DMS153 treated with DMSO at 0.1 percent for 48 hours (cell line): ENCODE data around the gene PARD3B.

Experiments
- DNase-seq: peaks from one replicate; lab custom pipeline; 2025; ENCODE audit not compliant: unreplicated experiment; lab: John Stamatoyannopoulos, UW

PARD3B gene

DNA sequence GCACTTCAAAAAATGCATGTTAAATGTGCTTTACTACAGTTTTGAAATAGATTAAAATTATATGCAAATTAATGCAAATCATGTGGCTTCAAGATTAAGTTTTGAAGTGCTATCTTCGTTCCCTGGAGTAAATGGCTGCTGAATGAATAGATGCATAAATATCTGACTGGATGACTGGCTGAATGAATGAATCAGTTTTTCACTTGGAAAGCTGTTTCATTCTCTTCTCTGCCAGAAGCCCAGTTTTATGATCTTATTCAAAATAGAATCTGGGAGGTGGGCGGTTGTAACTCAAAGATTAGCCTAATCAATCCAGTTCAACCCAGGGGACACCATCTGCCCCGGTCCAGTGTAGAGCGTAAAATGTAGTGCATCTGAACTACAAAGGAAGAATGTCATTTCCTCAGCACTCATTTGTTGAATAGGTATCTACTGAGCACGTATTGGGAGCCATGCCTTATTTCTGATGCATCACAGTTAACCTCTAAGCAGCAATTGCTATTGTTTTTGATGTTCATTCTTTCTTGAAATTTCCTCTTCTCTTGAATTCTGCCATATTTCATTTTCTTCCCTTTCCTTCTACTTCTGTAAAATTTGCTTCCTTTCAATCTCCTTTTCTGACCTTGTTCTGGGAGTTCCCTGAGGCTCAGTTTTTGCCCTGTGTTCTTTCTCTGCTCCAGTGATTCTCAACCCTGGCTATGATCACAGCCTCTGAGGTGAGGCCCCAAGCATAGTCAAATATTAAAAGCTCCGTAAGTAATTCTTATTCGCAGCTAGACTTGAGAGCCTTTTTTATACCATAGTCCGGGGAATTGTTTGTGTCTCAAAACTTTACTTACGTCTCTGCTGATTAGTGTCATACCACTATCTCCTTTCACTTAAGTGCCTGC lies 282.7 kb downstream of the PARD3B start:
- DNase-seq, result no peak

DNA sequence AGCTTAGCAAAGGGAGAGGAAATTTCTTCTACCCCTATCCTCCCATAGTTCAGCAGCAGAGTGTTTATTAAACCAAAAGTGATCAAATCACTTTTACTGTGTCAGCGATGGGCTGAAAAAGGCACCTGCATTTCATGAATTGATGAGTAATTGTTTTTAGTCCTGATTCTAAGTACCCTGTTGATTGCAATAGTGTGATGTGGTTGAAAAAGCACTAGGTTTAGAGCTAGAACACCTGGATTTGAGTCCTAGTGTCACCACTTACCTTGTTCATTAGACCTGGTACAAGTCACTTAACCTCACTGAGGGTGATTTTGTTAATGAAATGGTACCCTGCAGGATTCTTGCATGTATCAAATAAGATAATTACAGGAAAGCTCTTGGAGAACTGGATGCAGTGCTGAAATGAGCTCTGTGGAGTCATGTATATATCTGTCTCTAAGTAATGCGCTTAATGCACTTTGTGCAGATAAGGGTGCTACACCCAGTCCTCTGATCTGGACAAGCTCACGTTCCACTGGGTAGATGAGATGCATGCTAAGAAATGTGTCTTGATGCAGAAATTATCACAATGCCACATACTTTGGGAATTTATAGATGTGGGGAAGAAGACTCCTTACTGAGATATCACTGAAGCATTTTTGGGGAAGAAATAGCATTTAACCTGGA lies 289.6 kb downstream of the PARD3B start:
- DNase-seq, result no peak

DNA sequence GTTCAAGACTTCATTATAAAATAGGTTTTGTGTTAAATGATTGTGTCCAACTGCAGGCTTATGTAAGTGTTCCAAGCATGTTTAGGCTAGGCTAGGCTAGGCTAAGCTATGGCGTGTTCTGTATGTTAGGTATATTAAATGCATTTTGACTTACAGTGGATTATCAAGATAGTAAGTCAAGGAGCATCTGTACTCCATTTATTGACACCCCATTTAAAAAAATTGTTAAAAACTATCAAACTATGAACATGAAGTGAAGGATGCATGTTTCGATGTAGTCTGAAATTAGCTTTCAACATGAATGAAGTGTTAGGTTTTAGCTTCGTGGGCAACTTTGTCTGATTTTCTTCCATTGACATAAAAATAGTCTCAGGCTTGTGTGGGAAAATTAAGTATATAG lies 290.5 kb downstream of the PARD3B start:
- no peak for DNase-seq

DNA sequence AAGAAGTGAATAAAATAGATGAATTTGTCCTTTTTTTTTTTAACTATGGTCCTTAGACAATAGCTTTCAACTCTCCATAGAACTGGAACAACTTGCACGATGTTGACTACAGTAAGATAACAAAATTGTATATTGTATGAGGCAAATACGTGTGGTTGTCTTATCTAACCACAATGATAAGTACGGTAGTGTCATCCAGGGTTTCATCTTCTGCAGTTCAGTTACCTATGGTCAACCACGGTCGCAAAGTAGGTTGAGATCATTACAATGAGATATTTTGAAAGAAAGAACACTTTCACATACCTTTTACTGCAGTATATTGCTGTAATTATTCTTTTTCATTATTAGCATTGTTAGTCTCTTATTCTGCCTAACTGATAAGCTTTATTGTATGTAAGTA lies 295.2 kb downstream of the PARD3B start:
- DNase-seq, result no peak

DNA sequence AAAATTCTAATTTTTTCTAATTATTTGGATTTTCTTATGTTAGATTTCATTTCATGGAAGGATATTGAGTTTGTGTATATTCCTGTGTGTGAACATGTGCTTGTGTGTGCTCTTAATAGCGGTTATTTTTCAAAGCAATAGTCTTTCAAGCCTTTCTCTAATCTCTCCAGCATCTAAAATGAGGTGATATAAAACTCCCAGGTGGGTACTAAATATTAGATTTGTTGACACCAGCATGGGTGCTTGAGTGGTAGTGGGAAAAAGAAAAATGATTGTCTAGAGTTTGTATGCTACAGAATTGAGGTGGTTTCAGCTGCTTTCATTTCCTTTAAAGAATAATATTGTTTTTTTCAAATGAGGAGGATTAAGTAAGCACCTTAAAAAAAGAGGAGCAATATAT lies 296.8 kb downstream of the PARD3B start:
- no peak for DNase-seq

DNA sequence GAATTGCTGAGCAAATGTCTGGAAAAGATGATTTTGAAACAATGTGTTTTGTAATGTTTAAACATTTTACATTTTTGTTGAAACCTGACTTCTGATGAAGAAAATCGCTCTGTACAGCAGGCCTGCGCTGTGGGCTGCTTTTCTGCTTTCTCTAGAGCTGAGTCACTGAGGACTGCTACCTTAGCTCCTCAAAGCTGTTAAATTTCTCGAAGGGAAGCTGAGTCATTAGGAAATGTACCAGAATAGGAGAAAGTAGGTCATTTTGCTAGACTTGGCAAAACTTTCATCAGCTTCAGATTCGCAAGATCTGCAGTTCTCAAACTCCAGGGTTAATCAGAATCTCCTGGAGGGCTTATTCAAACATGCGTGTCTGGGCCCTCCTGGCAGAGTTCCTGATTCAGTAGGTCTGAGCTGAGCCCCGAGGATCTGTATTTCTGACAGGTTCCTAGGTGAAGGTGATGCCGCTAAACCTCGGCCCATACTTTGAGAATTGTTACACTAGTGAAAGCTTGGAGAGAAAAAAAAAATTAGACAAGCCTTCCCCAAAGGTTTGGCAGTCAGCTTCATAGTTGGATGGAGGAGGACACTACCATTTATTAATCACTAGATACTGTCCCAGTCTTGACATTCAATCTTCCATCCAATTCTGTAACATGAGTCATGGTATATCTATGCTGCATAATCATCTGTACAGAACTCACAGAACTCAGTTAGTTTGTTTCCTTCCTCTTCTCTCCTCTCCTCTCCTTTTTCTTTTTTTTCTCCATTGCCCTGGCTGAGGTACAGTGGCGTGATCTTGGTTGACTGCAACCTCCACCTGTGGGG lies 297.6 kb downstream of the PARD3B start:
- DNase-seq, result no peak

DNA sequence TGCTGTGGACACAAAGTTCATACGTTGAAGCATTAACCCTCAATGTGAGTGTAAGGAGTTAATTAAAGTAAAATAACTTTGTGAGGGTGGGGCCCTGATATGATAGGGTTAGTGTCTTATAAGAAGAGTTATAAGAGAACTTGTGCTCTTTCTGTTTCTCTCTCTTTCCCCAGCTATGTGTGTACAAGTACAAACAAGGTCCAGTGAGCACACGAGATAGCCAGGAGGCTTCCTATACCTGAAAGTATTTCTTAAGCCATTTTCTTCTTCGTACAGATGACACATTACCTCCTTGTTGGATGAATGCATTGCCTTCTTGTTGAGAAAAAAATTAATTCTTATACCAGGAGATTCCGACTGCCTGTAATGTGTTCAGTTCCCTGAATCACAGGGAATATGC lies 301.2 kb downstream of the PARD3B start:
- no peak for DNase-seq

DNA sequence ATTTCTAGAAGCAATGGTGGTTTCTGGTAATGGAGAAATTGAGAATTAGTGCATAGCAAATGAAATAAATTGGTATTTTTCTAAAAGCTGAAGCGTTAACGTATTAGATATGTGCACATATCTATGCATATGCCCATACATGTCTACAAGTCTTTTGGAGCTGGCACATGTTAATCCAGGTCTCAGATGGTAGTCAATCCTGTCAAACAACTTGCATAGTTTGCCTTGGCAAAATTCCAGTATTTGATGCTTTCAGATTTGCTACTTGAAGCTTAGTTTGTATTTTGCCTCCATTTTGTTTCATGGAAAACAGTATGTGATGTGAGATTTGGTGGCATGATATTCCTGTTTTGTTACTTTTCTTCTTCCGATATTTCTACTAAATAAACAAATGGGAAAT lies 304.6 kb downstream of the PARD3B start:
- peak; percentile 48 for DNase-seq

DNA sequence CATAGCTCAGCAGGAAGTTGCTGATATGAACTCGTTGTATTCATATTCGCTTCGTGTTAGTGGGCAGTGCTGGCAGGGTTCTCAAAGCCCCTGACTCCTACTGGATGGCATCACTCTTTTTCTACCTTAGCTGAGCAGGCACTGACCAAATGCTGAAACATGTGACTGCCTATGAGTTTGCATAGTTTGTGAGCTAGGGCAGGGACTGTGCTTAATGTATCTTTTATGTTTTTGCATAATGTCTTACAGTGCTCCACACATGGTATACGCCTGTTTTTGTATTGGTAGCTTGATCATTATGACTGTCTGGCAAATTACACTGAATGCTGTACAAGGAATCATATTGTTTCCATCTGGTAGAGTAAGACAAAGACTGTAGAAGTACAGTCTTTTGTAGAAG lies 305.3 kb downstream of the PARD3B start:
- DNase-seq, result no peak

DNA sequence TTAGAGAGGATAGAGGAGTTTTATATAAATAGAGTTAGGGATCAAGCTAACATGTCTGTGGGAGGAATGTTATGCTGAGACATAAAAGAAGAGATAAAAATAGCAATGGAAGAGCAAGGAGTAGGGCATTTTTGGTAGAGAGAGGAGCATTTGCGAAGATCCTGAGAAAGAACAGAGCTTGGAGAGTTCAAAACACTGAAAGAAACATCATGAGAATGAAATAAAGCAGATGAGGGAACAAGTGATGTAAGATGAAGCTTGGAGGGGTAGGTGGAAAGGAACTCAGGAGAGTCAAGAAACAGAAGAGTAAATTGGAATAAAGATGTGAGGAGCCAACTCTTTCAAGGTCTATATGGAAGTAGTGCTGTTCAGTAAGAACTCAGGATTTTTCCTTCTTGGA lies 308.6 kb downstream of the PARD3B start:
- no peak for DNase-seq

DNA sequence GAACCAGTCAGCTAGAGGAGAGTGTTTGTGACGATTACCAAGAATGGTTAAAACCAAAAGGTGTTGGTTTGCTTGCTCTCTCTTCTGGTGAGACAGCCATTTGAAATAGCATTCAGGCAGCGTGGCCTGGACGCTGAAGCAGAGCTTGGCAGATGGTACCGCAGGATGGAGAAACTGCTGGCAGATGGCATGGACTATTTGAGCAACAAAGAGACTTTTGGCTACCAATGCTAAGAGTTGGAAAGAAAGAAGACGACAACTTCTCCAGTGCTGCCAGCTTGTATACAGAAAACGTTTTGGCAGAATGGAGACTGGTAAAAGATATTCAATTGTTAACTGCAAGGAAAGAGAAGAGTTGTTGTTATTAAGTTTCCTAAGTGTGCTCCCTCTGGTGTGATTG lies 315.0 kb downstream of the PARD3B start:
- no peak for DNase-seq

DNA sequence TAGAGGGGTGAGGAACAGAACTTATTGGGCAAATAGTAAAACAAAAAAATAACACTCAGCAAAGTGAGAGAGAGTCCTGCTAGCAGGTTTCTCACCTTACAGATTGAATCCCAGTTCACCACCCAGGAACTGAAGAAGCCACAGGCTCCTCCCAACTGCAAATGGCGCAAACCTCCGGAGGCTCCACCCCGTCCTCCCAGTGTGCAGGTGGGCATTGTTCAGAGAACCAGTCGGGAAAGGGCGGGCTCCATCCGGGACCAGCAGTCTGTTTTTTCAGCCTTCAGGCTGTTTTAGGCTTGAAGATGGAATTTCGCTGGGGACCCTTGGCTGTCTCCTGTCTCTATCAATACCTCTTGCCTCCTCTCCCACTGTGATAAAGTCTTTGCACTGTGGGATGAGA lies 317.5 kb downstream of the PARD3B start:
- no peak for DNase-seq

DNA sequence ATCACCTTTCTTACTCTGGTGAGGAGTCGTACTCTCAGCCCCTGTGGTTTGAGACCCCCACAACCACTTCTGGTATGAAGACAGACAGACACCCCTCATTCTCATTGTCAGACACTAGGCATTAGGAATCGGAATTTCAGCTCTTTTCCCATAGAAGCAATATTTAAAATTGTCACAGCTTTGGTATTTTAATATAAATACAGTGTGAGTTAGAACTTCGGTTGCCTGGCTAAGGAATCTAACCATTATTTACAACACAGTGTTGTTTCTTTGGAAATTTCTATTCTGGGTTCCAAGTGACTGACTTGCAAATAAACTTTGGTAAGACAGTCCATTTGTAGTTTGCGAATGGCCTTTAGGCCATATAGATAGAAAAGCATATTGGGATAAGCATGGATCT lies 318.1 kb downstream of the PARD3B start:
- DNase-seq, result no peak

DNA sequence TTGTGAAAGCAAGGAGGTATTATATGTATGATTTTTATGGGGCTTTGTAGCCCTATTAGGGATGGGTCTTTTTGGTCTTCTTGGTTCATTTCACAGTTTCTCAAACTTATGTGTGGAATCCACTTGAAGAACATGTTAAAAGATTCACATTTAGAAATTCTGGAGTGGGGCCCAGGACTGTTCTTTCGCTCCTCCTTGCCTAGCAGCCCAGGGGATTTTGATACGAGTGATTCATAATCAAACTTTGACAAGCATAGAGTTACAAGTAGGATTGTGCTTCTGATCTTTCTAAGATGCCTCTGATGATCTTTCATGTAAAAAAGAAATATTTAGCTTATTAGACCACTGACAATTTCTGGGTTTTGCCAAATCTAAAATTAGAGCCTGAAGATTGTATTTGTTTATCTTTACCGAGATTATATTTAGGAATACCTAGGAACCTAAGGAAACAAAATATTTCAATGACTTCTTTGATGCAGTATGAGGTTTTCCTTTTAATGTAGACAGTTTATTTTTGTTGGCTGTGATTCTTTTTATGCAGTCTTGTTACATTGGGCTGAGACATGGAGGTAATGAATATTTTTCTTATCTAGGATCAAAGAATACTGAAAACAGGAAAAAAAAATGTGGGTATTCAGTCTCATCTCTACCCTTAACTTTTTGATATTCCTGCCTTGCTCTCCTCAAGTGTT lies 324.0 kb downstream of the PARD3B start:
- DNase-seq, result no peak

DNA sequence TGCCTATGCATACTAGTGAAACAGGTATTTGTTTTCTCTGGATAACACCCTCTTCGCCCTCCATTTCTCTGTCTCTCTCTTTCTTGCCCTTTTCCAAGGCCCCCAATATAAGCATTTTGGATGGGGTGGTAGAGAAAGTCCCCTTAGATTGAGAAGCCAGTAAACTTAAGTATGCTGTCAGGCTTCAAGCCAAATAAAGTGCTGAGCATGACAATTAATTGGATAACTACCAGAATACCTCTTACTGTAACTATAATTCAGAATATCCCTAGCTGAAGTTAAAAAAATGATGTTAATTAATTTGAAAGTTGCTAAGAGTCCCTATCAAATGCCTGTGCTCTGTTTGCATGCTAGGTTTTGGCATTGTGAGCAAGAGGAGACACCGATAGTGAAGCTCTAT lies 324.8 kb downstream of the PARD3B start:
- no peak for DNase-seq

DNA sequence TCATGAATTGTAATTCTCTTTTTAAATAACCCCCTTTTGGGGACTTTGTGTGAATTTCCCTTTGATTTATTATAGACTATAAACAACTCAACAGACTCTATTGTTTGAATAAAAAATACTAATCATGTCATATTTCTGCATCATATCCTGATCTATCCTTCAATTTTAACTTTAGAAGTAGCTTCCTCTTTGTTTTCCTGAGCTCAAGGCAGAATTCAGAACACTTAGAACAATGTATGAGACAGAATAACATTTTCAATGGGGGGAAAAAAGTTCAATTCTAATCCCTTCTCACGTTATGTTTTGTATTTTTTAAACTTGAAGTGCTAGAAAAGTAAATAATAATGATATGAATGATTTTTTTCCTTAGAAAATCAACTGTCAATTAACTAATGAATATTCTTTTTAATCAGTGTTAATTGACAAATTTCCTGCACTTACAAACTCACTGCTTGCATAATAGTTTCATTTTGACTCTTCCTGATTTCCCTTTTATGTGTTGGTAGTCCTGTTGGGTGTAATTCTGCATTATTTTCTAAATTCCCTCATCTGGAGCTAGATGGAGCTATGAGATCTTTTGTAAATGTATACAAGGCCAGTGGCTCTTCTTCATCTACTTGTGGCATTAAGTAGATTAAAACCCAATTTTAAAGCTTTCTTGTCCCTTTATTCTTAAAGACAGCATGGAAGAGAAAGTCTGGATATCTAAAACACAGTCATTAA lies 326.1 kb downstream of the PARD3B start:
- DNase-seq, result peak; percentile 14

DNA sequence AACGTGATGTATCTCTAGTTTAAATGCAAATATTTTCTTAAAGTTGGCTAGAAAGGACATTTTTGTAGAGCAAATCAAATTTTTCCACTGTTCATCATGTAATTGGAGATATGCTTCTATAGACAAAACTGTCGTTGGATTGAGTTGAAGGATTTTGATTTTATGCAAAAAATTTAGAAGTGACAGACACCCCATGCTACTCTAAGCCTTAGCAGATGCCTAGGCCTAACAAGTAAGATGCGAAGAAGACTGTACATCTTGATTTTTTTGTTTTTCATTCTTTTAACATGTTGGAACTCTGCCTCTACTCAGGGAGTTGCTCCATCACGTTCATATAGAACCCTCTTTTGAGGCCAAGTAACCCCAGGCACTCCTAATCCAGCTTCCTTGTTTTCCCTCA lies 331.0 kb downstream of the PARD3B start:
- DNase-seq, result no peak

DNA sequence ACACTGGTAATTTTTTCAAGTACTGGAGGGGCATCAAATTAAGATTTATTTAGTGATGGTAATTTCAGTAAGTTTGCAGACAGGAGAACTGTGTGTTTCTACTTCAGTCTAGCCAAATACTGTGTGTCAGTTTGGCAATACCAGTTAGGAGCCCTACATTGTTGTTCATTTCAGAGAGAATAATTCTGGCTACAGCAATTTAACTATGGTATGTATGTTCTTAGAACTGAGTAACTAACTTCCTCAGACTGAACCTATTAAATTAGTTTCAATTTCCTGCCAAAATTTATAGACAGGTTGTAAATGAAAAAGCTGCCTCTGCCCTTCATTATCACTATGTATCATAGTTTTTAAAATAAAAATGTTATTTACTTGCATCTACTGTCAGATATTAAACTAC lies 332.4 kb downstream of the PARD3B start:
- DNase-seq, result no peak

DNA sequence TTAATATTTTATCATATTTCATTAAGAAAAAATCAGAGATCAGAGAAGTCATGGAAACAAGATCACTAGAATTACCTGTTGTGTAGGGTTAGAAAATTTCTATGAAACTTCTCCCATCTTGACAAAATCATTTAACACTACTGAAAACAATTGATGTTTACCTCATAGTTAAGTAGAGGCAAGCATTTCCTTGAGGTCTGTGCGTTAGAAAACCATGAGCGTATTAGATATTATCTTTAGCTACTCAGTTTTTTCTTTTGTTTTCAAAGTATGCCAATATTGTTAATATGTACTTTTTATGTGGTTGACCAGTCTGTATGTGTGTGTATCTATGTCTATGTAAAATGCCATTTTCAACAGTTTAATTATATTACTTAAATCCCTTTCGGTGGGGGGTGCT lies 335.7 kb downstream of the PARD3B start:
- DNase-seq, result no peak

DNA sequence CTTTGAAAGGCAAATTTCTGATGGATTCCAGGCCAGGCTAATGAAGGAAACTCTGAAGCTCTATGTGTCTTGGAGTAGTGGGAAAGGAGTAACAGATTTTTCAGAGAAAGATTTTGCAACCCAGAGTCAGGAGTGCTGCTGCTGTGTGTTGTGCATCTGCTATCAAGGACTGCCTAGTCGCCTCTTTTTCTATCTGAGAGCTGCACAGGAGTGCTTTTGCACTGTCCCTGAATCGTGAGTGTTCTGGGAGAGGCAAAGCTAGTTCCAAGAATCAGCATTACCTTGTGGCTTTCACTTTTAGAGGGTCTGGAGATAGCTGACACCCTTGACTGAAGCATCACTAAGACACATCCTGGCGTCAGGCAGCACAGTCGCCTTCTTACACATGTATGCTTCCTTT lies 336.4 kb downstream of the PARD3B start:
- DNase-seq, result no peak

DNA sequence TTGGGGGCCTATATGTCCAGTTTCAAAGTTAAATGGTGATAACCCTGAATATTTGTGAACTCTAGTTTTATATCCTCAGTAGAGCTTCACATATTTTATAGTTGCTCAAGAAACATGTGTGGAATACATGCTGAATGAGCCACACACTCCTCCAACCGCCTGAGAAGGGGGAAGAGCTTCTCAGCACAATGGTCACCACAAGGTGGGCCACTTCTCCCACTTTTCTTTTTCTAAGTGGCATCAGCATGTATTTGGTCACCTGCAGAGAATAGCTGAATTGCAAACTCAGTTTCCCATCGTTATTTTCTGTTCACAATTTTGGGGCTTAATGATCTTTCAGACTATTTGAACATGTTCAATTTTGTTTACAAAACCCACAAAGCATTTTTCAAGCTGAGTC lies 340.5 kb downstream of the PARD3B start:
- DNase-seq, result no peak
